Measurements from ENCODE around the gene MAU2.
"Not testable (repeated sequence)": the region's sequence is repeated elsewhere in the genome, so short reads cannot be mapped to it uniquely, and the experiment has no call there.

Gene MAU2

DNA sequence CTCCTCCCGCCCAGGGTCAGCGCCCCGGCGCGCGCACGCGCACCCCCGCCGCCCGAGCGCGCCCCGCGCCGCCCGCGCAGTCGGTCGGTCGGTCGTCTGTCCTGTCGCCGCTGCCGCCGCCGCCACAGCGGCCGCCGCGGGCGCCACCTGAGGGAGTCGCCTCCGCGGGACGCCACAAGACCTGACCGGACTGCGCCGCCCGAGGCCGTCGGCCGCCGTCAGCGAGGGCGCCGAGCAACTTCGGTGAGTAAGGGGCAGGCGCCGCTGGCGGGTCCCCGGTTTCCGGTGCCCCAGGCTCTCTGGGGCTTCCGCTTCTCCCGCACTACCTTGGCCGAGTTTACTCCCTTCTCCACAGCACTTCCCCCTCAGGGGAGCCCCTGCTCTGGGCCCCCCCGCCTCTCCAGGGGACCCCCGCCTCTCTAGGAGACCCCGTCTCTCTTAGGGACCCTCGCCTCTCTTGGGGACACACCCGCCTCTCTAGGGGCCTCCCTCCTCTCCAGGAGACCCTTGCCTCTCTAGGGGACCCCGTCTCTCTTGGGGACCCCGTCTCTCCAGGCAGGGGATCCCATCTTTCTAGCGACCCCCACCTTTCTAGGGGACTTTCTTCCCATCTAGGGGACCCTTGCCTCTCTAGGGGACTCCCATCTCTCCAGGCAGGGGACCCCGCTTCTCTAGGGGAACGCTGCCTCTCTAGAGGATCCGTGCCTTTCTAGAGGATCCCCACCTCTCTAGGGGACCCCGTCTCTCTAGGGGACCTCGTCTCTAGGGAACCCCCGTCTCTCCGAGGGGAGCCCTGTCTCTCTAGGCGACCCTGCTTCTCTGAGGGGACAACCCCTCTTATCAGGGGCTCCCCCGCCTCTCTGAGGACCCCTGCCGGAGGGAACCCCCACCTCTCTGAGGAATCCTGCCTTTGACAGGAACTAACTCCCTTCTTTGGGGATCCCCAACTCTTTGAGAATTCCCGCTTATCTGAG is 65.6 kb downstream of the MAU2 start:
- 5% methylated on average over 75 of the region's 75 CpGs for WGBS
- H3K27ac ChIP-seq (ENCODE audit: low read depth, low read length) = peak overlapping the region; percentile 93; the same call in 1 of the 2 replicates
- no peaks in the 10 kb centered on the region for H3K36me3 ChIP-seq (ENCODE audit: insufficient read depth, low read length)
- H3K9me3 ChIP-seq (ENCODE audit: insufficient read depth, low read depth, low read length) = no peaks in the 10 kb centered on the region
- H3K27me3 ChIP-seq (ENCODE audit: insufficient read depth, low read length) = peaks cover 3% of the 10 kb centered on the region; the same call in 1 of the 2 replicates
- peak overlapping the region; percentile 89 for H3K9ac ChIP-seq (ENCODE audit: low read depth, low read length)
- H3K4me3 ChIP-seq (ENCODE audit: low read length) = peak overlapping the region; percentile 67
- peaks cover 16% of the 10 kb centered on the region; the same call in 1 of the 2 replicates for H3K4me1 ChIP-seq (ENCODE audit: insufficient read depth, low read length)

DNA sequence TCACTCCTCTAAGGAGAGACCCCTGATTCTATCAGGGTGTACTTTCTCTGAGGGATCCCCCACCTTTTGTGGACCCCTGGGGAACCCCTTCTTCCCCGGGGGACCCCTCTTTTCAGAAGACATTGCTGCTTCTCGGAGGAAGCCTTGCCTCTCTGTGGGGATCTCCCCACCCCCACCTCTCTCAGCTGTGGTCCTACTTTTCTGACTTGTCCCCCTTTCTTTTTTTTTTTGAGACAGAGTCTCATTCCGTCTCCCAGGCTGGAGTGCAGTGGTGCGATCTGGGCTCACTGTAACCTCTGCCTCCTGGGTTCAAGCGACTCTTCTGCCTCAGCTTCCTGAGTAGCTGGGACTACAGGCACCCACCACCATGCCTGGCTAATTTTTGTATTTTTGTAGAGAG is 66.5 kb downstream of the MAU2 start:
- Histone ChIP-seq H3K4me3 (ENCODE audit: low read length) (peak overlapping the region; percentile 67), H3K9me3 (ENCODE audit: insufficient read depth, low read depth, low read length) (no peaks in the 10 kb centered on the region), H3K27me3 (ENCODE audit: insufficient read depth, low read length) (peaks cover 3% of the 10 kb centered on the region; the same call in 1 of the 2 replicates), H3K9ac (ENCODE audit: low read depth, low read length) (no peak overlapping the region), H3K4me1 (ENCODE audit: insufficient read depth, low read length) (peaks cover 16% of the 10 kb centered on the region; the same call in 1 of the 2 replicates), H3K27ac (ENCODE audit: low read depth, low read length) (no peak overlapping the region), H3K36me3 (ENCODE audit: insufficient read depth, low read length) (no peaks in the 10 kb centered on the region)
- 87% methylated on average over 5 of the region's 5 CpGs for WGBS

DNA sequence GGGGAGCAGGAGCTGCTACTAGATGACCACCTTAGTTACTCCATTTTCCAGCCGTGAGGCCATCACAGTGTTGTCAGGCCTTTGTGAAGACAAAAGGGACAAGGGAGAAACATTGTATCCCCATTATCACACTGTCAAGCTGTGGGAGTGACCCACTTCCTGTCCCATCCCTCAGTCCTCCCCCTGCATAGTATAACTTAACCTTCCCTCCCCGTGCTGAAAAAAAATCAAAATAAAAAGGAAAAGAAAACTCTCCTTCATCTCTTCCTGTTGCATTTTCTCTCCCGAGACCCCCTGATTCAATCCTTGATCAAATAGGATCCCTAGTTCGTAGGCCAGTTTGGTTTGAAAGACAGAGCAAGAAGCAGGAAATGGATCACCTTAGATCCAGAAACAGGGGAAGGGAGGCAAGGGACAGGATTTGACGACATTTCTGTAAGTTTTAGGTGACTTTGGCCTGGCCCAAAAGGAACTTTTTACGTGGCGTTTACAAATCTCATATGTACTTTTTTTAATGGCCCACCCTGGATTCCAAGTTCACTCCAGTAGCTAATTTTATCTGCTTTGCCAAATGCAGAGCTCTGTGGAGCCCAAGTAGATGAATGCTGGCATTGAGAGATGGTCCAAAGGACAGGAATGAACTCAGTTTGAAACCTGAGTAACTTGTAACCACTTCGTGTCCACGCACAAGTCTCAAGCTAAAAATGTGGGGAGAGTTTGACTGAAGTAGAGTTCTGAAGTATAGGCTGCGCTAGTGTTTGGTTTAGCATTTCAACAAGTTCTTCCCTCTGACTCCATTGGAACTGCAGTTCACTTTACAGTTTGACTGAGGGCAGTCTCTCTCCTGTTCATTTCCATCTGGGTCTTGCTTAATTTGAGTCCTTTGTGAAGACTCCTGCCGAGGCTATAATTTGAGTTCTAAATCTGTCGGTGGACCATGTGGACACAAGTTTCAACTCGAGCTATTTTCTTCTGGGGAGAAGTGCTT is 68.2 kb downstream of the MAU2 start:
- Histone ChIP-seq H3K36me3 (ENCODE audit: insufficient read depth, low read length) (no peaks in the 10 kb centered on the region), H3K27me3 (ENCODE audit: insufficient read depth, low read length) (peaks cover 3% of the 10 kb centered on the region; the same call in 1 of the 2 replicates), H3K9me3 (ENCODE audit: insufficient read depth, low read depth, low read length) (no peaks in the 10 kb centered on the region), H3K27ac (ENCODE audit: low read depth, low read length) (peak overlapping the region; percentile 20; the same call in 1 of the 2 replicates), H3K4me1 (ENCODE audit: insufficient read depth, low read length) (peaks cover 16% of the 10 kb centered on the region; the same call in 1 of the 2 replicates), H3K9ac (ENCODE audit: low read depth, low read length) (no peak overlapping the region), H3K4me3 (ENCODE audit: low read length) (no peak overlapping the region)
- WGBS = 69% methylated on average over 13 of the region's 13 CpGs

DNA sequence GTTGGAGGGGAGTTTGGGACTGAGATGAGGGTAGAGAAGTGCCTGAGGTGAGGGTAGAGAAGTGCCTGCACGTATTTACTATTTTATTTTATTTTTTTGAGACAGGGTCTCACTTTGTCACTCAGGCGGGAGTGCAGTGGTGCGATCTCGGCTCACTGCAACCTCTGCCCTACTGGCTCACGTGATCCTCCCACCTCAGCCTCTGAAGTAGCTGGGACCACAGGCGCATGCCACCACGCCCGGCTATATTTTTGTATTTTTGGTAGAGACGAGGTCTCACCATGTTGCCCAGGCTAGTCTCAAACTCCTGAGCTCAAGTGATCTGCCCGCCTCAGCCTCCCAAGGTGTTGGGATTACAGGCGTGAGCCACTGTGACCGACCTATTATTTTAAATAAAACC is 69.1 kb downstream of the MAU2 start:
- H3K4me3 ChIP-seq (ENCODE audit: low read length); H3K9me3 ChIP-seq (ENCODE audit: insufficient read depth, low read depth, low read length); H3K27me3 ChIP-seq (ENCODE audit: insufficient read depth, low read length); H3K36me3 ChIP-seq (ENCODE audit: insufficient read depth, low read length); H3K27ac ChIP-seq (ENCODE audit: low read depth, low read length); H3K9ac ChIP-seq (ENCODE audit: low read depth, low read length): not testable (repeated sequence)
- WGBS = 91% methylated on average over 11 of the region's 12 CpGs
- peaks cover 15% of the 10 kb centered on the region; the same call in 1 of the 2 replicates for H3K4me1 ChIP-seq (ENCODE audit: insufficient read depth, low read length)

DNA sequence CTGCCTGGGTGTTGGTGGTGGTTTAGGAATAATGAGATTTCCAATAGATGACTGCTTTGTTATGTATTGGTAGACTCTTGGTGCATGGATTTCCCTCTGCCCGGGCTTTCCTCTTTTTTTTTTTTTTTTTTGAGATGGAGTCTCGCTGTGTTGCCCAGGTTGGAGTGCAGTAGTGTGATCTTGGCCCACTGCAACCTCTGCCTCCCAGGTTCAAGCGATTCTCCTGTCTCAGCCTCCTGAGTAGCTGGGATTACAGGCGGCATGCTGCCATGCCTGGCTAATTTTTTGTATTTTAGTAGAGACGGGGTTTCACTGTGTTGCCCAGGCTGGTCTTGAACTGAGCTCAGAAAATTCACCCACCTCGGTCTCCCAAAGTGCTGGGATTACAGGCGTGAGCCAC is 73.7 kb downstream of the MAU2 start:
- WGBS = 93% methylated on average over 7 of the region's 7 CpGs
- H3K9me3 ChIP-seq (ENCODE audit: insufficient read depth, low read depth, low read length); H3K4me1 ChIP-seq (ENCODE audit: insufficient read depth, low read length); H3K36me3 ChIP-seq (ENCODE audit: insufficient read depth, low read length); H3K27me3 ChIP-seq (ENCODE audit: insufficient read depth, low read length); H3K4me3 ChIP-seq (ENCODE audit: low read length): not testable (repeated sequence)
- Histone ChIP-seq H3K9ac (ENCODE audit: low read depth, low read length) (peak overlapping the region; percentile 49; the same call in 1 of the 2 replicates), H3K27ac (ENCODE audit: low read depth, low read length) (peak overlapping the region; percentile 68)

DNA sequence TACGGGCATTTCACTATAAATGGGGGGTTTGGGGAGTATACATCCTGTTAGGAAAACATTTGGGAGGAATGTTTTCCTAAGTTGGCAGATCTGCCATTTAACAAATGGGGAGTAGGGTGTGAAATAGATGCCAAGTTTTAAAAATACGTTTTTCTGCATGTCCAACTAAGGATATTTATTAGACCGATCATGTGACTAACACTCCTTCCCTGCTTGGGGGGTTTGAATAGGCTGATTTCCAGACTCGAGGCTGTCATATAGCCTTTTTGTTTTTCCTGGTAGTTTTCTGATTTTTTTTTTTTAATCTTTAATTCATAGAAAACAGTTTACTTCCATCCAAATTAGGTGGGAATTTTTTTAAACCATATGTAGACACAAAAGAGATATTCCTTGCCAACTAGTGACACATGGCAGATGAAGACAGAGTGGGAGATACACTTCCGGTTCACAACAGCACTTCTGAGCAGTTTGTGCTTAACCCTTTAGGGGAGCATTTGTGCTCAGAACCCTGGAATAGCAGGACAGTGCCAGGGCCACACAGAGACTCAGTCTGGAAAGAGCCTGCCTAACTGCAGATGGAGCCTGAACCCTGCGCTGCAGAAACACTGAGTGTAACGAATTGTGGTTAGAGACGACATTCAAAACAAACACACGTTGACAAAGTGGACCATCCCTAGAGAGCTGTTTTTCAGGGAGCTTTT is 79.3 kb downstream of the MAU2 start:
- H3K4me1 ChIP-seq (ENCODE audit: insufficient read depth, low read length) = peaks cover 6% of the 10 kb centered on the region; the same call in 1 of the 2 replicates
- H3K9ac ChIP-seq (ENCODE audit: low read depth, low read length) = no peak overlapping the region
- H3K27me3 ChIP-seq (ENCODE audit: insufficient read depth, low read length) = no peaks in the 10 kb centered on the region
- H3K36me3 ChIP-seq (ENCODE audit: insufficient read depth, low read length) = no peaks in the 10 kb centered on the region
- H3K27ac ChIP-seq (ENCODE audit: low read depth, low read length) = no peak overlapping the region
- no peak overlapping the region for H3K4me3 ChIP-seq (ENCODE audit: low read length)
- WGBS = 89% methylated on average over 8 of the region's 9 CpGs
- H3K9me3 ChIP-seq (ENCODE audit: insufficient read depth, low read depth, low read length) = no peaks in the 10 kb centered on the region

DNA sequence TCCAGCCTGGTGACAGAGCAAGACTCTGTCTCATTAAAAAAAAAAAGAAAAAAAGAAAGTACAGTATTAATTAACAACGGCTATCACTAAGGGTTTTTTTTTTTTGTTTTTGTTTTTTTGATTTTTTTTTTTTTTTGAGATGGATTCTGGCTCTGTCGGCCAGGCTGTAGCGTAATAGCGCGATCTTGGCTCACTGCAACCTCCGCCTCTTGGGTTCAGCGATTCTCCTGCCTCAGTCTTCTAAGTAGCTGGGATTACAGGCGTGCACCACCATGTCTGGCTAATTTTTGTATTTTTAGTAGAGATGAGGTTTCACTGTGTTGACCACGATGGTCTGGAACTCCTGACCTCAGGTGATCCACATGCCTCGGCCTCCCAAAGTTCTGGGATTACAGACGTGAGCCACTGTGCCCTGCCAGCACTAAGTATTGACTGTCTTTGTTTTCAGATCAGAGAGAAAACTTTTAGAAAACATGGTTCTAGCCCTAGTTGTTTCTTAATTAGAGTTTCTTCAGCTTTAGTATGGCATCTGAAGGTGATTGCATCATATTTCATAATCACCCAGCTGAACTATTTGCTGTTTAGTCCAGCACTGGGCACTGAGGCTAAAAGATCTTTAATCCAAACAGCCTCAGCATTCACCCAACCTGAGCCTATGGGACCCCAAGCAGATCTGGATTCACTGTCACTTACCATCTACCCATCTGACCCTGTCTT is 82.2 kb downstream of the MAU2 start:
- 95% methylated on average over 11 of the region's 11 CpGs for WGBS
- no peak overlapping the region for H3K27ac ChIP-seq (ENCODE audit: low read depth, low read length)
- no peaks in the 10 kb centered on the region for H3K9me3 ChIP-seq (ENCODE audit: insufficient read depth, low read depth, low read length)
- H3K4me3 ChIP-seq (ENCODE audit: low read length) = no peak overlapping the region
- no peak overlapping the region for H3K9ac ChIP-seq (ENCODE audit: low read depth, low read length)
- H3K27me3 ChIP-seq (ENCODE audit: insufficient read depth, low read length) = no peaks in the 10 kb centered on the region
- H3K4me1 ChIP-seq (ENCODE audit: insufficient read depth, low read length) = peaks cover 15% of the 10 kb centered on the region
- no peaks in the 10 kb centered on the region for H3K36me3 ChIP-seq (ENCODE audit: insufficient read depth, low read length)

DNA sequence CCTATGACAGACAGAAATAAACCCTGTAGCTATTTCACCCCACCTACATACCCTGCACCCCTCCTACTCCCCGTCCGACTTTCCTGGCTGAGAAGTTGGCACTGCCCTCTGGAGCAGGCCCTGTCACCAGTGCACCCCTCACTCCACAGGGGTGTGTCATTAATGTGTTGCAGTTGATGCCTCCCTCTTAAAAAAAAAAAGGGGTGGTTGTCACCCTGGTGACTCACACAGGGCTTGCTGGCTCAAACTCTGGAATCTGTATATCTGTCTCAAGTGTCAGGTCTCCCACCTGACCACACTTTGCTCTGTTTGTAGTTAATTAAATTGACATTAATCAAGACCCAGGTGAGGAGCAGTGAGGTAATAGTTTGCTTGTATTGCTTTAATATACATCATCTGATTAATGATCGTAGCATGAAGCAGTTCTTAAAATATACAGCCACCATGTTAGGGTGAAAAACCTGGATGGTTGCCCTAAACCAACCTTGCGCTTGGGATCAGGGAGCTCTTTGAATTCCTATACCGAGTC is 82.8 kb downstream of the MAU2 start:
- Histone ChIP-seq H3K27me3 (ENCODE audit: insufficient read depth, low read length) (no peaks in the 10 kb centered on the region), H3K9me3 (ENCODE audit: insufficient read depth, low read depth, low read length) (no peaks in the 10 kb centered on the region), H3K4me1 (ENCODE audit: insufficient read depth, low read length) (peaks cover 18% of the 10 kb centered on the region), H3K9ac (ENCODE audit: low read depth, low read length) (no peak overlapping the region), H3K4me3 (ENCODE audit: low read length) (no peak overlapping the region), H3K36me3 (ENCODE audit: insufficient read depth, low read length) (no peaks in the 10 kb centered on the region), H3K27ac (ENCODE audit: low read depth, low read length) (no peak overlapping the region)
- 87% methylated on average over 5 of the region's 5 CpGs for WGBS

DNA sequence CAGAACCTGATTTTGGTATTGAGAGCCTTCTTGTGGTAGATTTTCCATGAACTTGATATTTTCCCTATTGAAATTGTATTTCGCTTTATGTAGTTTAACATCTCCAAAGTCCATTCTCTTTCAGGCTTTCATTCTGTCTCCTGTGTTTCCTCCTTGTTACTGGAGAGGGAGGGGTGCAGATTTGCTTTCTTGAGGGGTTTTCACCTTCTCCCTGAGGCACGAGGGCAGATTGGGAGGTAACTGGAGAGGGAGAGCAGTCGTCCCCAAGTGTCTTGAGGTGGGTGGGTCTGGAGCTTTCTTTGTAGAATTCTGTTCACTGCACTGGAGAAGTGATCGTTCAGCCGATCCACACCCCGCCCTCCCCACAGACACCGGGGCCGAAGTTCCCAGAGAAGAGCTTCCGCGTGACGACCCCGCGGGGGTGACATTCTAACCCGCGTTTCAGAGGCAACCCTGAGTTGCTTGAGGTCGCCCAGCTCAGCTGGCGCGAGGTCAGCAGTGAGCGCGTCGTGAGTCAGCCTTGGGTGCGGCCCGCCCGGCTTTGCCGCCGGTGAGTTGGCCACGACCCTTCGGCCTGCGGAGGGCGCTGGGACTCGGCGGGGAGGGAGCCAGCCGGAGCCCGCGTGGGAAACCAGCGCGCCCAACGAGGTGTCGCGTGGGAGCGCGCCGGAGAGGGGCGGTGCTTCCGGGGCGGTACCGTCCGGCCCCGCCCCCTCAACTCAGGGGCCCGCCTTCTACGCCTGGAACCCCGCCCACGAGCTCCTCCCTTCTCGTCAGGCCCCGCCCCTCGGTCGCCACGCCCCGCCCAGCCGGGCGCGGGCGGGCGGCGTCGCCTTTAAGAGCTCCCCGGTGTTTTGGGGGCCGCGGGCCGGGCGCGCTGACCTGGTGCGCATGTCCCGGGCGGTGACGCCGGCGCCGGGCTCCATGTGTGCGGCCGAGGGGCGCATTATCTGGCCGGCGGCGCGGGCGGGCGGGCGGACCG is 84.5 kb downstream of the MAU2 start, which contains the start of gene GATAD2A:
Gene GATAD2A, plus strand, starts transcription at position 797 of the 982 bp plus-strand sequence. CDS start 59,671 bp downstream, outside the sequence.
- H3K9ac ChIP-seq (ENCODE audit: low read depth, low read length) = peak within 1 kb of the TSS; percentile 93
- H3K27ac ChIP-seq (ENCODE audit: low read depth, low read length) = peak within 1 kb of the TSS; percentile 92
- H3K27me3 ChIP-seq (ENCODE audit: insufficient read depth, low read length) = no peaks in the 10 kb centered on the region
- H3K4me1 ChIP-seq (ENCODE audit: insufficient read depth, low read length) = peaks cover 34% of the 10 kb centered on the region
- H3K4me3 ChIP-seq (ENCODE audit: low read length) = peak within 1 kb of the TSS; percentile 92
- H3K9me3 ChIP-seq (ENCODE audit: insufficient read depth, low read depth, low read length) = no peaks in the 10 kb centered on the region
- WGBS = under 1% methylated on average over 89 of the region's 90 CpGs
- no peaks in the 10 kb centered on the region for H3K36me3 ChIP-seq (ENCODE audit: insufficient read depth, low read length)

All from HUES64 (cell line).